ENCODE measurements around the gene KLHL18. TPM values are rescaled to one million over a fixed set of nuclear protein-coding genes. Genes with fewer than 3 reads are reported as not detected.

The KLHL18 gene
- total RNA-seq, 4 donors from 2014 or later = 10.3 to 11.9 (median 10.4) TPM

GRCh38 chr3:47323431-47324277 lies 40.9 kb downstream of the KLHL18 start:
- TF ChIP-seq CTCF (IDR thresholded peaks at IDR 0.05; ENCODE audit: low read depth) = no peak

- no peak for TF ChIP-seq CTCF (IDR thresholded peaks at IDR 0.05; ENCODE audit: low read depth)
These were observed 41.6 kb downstream of the KLHL18 start for GRCh38 chr3:47324278-47324865.

GRCh38 chr3:47333907-47334306 lies 51.2 kb downstream of the KLHL18 start:
- no peak for TF ChIP-seq CTCF (IDR thresholded peaks at IDR 0.05; ENCODE audit: low read depth)

GRCh38 chr3:47337656-47338055 lies 54.9 kb downstream of the KLHL18 start:
- TF ChIP-seq CTCF (IDR thresholded peaks at IDR 0.05; ENCODE audit: low read depth) = no peak

GRCh38 chr3:47339951-47340350 lies 57.2 kb downstream of the KLHL18 start:
- TF ChIP-seq CTCF (IDR thresholded peaks at IDR 0.05; ENCODE audit: low read depth) = no peak

GRCh38 chr3:47340866-47341265 lies 58.1 kb downstream of the KLHL18 start:
- no peak for TF ChIP-seq CTCF (IDR thresholded peaks at IDR 0.05; ENCODE audit: low read depth)

GRCh38 chr3:47342151-47342550 lies 59.4 kb downstream of the KLHL18 start:
- TF ChIP-seq CTCF (IDR thresholded peaks at IDR 0.05; ENCODE audit: low read depth) = no peak
